ENCODE results near the gene ADARB2. TPM values are rescaled to one million over a fixed set of nuclear protein-coding genes. Genes with fewer than 3 reads are reported as not detected.

ADARB2 gene
- total RNA-seq, 4 donors from 2014 or later = 2.0 to 9.9 (median 5.1) TPM

DNA sequence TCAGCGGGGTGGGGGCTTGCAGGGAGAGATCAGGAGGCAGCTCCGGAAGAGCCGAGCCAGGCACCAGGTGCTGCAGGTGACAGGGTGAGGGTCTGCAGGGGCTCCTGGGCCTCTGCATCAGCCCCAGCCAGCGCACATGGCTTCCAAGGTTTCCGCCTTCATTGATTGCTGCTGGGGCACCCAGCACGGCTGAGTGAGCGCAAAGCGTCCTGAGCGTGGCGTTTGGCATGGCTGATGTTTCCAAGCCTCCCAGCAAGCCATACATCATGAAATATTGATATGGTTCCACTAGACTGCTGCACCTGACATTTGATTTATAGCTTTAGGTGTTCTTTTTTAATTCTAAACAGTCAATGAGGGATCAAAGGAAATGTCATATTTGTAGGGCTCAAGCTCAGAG is 422.1 kb downstream of the ADARB2 start:
- Histone ChIP-seq H3K4me1 (no peaks in the 10 kb centered on the region), H3K36me3 (no peaks in the 10 kb centered on the region), H3K27me3 (no peaks in the 10 kb centered on the region), H3K4me3 (no peak overlapping the region), H3K27ac (no peak overlapping the region), H3K9me3 (no peaks in the 10 kb centered on the region)
- DNase-seq = no peak
- no peak for TF ChIP-seq POLR2A (IDR thresholded peaks at IDR 0.05)
- TF ChIP-seq, protein P1, sequence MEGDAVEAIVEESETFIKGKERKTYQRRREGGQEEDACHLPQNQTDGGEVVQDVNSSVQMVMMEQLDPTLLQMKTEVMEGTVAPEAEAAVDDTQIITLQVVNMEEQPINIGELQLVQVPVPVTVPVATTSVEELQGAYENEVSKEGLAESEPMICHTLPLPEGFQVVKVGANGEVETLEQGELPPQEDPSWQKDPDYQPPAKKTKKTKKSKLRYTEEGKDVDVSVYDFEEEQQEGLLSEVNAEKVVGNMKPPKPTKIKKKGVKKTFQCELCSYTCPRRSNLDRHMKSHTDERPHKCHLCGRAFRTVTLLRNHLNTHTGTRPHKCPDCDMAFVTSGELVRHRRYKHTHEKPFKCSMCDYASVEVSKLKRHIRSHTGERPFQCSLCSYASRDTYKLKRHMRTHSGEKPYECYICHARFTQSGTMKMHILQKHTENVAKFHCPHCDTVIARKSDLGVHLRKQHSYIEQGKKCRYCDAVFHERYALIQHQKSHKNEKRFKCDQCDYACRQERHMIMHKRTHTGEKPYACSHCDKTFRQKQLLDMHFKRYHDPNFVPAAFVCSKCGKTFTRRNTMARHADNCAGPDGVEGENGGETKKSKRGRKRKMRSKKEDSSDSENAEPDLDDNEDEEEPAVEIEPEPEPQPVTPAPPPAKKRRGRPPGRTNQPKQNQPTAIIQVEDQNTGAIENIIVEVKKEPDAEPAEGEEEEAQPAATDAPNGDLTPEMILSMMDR (IDR thresholded peaks at IDR 0.05) = no peak

DNA sequence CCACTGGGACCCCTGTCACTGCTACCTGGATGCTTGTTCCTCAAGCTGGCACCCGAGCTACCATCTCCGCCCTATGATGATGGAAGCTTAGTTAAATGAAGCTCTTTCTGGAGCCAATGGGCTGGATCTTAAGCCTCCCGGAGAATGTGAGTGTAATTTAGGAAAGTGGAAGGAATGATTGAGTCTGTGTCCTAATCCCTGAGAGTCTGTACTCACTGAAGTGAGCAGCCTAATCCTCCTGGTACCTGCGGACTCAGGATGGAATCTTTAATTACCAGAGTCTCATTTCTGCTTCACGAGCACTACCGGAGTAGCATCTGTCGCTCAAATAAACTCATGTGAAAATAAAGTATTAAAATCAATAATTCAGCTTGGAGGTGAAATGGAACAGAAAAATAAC is 425.6 kb downstream of the ADARB2 start:
- no peaks in the 10 kb centered on the region for H3K27me3 ChIP-seq
- H3K36me3 ChIP-seq = no peaks in the 10 kb centered on the region
- no peaks in the 10 kb centered on the region for H3K9me3 ChIP-seq
- DNase-seq = no peak
- H3K27ac ChIP-seq = no peak overlapping the region
- no peak overlapping the region for H3K4me3 ChIP-seq
- TF ChIP-seq, protein P1 (IDR thresholded peaks at IDR 0.05) = no peak
- no peak for TF ChIP-seq POLR2A (IDR thresholded peaks at IDR 0.05)
- H3K4me1 ChIP-seq = no peaks in the 10 kb centered on the region

DNA sequence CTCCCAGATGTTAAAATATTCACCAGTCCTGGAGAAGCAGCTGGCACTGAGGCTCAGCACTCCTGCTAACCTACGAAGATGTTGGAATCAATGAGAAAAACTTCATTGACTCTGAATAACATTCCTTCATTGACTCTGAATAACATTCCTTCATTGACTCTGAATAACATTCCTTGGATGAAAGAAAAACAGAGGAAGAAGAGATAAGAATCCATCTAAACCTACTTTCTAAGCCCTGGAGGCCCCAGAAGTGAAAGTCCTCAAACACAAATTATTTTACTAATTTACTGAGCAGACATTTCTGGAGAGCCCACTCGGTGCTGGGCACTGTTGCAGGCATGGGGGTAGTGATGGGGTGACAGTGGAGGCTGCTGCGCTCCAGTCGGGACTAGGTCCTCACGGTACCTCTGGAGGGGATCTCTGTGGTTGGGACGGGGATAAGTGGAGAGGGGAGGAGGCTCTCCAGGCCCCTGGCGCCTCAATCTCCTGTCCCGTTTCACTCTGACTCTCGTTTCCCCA is 427.0 kb downstream of the ADARB2 start:
- Histone ChIP-seq H3K4me1 (no peaks in the 10 kb centered on the region), H3K36me3 (no peaks in the 10 kb centered on the region), H3K4me3 (no peak overlapping the region), H3K27me3 (no peaks in the 10 kb centered on the region), H3K9me3 (no peaks in the 10 kb centered on the region), H3K27ac (no peak overlapping the region)
- DNase-seq = no peak
- TF ChIP-seq POLR2A (IDR thresholded peaks at IDR 0.05) = no peak
- TF ChIP-seq, protein P1 (IDR thresholded peaks at IDR 0.05) = no peak

DNA sequence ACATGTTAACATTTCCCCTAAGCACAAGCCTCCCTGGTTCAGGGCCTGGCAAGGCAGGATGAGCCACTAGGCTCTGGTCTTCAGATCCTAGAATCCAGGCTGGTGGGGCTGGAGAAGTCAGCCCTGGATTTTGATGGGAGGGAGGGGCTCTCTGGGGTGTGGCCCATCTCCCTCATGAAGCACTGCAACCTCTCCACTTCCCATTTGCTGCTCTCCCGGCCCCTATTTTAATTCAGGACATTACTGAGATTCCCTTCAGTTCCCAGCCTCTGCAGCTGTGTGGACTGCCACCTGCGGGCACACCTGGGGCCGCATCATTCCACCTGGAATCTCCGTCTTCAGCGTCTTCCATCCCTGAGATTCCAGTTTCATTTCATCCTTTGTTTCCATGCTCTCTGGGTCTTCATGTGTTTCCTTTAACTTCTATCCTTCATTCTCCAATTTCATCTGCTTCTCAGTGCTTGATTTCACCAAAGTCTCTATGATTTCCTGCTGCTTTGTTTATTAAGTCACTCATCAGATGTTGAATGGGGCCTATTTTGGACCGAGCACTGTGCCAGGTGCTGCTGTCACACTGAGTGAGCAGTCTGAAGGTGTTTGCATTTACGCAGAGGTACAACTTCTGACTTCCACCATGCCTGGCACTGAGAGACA is 427.6 kb downstream of the ADARB2 start:
- no peak for DNase-seq
- H3K4me1 ChIP-seq = no peaks in the 10 kb centered on the region
- H3K27ac ChIP-seq = no peak overlapping the region
- no peaks in the 10 kb centered on the region for H3K36me3 ChIP-seq
- no peak overlapping the region for H3K4me3 ChIP-seq
- H3K27me3 ChIP-seq = no peaks in the 10 kb centered on the region
- TF ChIP-seq POLR2A (IDR thresholded peaks at IDR 0.05) = no peak
- TF ChIP-seq, protein P1 (IDR thresholded peaks at IDR 0.05) = no peak
- no peaks in the 10 kb centered on the region for H3K9me3 ChIP-seq

DNA sequence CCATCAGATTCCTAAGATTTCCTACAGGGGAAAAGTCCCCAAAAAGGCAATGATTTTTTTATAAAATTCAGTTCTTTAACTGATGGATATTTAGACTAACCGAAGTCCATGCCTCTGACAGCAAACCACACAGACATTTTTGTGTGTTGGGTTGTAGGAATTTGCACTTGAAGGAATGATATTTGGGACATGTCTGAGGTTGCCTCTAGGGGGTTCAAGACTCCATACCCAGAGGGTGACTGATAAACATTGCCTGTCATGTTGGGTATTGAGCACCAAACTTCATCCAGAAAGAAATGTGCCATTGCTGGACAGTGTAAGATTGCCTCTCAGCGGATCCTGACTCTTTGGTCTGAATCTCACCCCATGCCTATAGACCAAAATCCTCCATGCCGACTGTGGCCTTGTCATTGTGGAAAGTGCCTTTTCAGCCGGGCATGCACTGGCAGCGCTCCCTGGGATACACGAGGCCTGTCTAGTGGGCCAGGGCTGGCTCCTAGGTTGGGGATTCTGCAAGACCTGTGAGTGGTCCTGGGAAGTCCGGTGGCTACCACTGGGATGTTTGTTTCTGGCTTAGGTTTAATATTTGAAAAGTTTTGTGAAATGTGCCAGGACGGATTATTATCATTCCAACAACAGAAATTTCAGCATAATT is 428.2 kb downstream of the ADARB2 start:
- Histone ChIP-seq H3K27me3 (no peaks in the 10 kb centered on the region), H3K27ac (no peak overlapping the region), H3K9me3 (no peaks in the 10 kb centered on the region), H3K4me1 (no peaks in the 10 kb centered on the region), H3K4me3 (no peak overlapping the region), H3K36me3 (no peaks in the 10 kb centered on the region)
- no peak for TF ChIP-seq POLR2A (IDR thresholded peaks at IDR 0.05)
- TF ChIP-seq, protein P1 (IDR thresholded peaks at IDR 0.05) = no peak
- DNase-seq = no peak

Measured in Peyer's patch (tissue), 4 donors.